Glomerular endothelial cell (primary cell): ENCODE measurements around the gene RADIL. TPM values are rescaled to one million over a fixed set of nuclear protein-coding genes. Genes with fewer than 3 reads are reported as not detected.

Experiments used
- DNase-seq: peaks from one replicate; pipeline ENCODE4 v3.0.0-alpha.2; 2011; ENCODE audit warnings: low read depth, low spot score; ENCODE audit errors: extremely low read depth
- total RNA-seq: library from RNA; depleted of rRNA; stranded (reverse); fragments of >200 nt; gene quantifications from 2 replicates; pipeline ENCODE4 v1.2.3, GENCODE V29; 2015

RADIL gene
- total RNA-seq, 1 donor from 2014 or later = 3.4 TPM

GRCh38 chr7:4851459-4852422 is 31.8 kb downstream of the RADIL start:
- no peak for DNase-seq

- DNase-seq = no peak
Observed at GRCh38 chr7:4850262-4850795, 33.2 kb downstream of the RADIL start.

- DNase-seq = no peak
Observed at GRCh38 chr7:4849390-4849789, 34.1 kb downstream of the RADIL start.

- no peak for DNase-seq
Observed at GRCh38 chr7:4845740-4846142, 37.8 kb downstream of the RADIL start.

- DNase-seq = no peak
Observed at GRCh38 chr7:4842319-4843064, 41.0 kb downstream of the RADIL start.

- DNase-seq = no peak
Observed at GRCh38 chr7:4841836-4842235, 41.7 kb downstream of the RADIL start.

GRCh38 chr7:4841007-4841784 is 42.3 kb downstream of the RADIL start:
- DNase-seq = no peak

GRCh38 chr7:4840079-4840501 is 43.4 kb downstream of the RADIL start:
- DNase-seq = no peak

- DNase-seq = no peak
Observed at GRCh38 chr7:4838626-4839334, 44.7 kb downstream of the RADIL start.

- DNase-seq = no peak
Observed at GRCh38 chr7:4837803-4838625, 45.5 kb downstream of the RADIL start.

- no peak for DNase-seq
Observed at GRCh38 chr7:4837041-4837802, 46.3 kb downstream of the RADIL start.

GRCh38 chr7:4836206-4836661 is 47.3 kb downstream of the RADIL start:
- no peak for DNase-seq

- no peak for DNase-seq
Observed at GRCh38 chr7:4835398-4836205, 47.9 kb downstream of the RADIL start.

- DNase-seq = no peak
Observed at GRCh38 chr7:4834601-4835397, 48.7 kb downstream of the RADIL start.

- no peak for DNase-seq
Observed at GRCh38 chr7:4833691-4834600, 49.6 kb downstream of the RADIL start.

- DNase-seq = no peak
Observed at GRCh38 chr7:4833176-4833575, 50.3 kb downstream of the RADIL start.
